ENCODE data around the gene OTUD5.
A peak's percentile ranks its signal among the peaks of the same experiment; 100 is the strongest.
"Not testable (repeated sequence)": the region's sequence is repeated elsewhere in the genome, so short reads cannot be mapped to it uniquely, and the experiment has no call there.

Gene OTUD5

DNA sequence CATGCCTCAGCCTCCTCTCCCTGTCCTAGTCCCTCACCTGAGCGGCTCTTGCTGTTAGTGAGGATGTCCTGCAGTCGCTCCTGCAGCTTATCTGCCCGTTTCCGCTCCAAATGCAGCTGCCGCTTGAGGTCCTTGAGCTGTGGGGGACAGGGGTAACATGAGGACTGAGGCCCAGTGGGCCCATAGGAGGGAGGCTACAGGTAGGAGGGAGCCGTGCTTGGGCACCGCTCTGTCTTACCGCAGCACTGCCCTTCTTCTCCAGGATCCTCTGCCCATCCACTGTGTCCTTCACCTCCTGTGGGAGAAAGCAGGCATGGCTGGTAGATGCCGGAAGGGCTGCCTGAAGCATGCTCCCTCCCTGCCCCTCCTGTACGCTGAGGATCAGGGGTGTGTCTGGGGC is 23.8 kb upstream of the OTUD5 start:
- Mint-ChIP-seq H3K27me3 (no peaks in the 10 kb centered on the region), H3K4me1 (no peaks in the 10 kb centered on the region), H3K4me3 (no peak overlapping the region), H3K36me3 (ENCODE audit: low read depth) (peaks cover 24% of the 10 kb centered on the region), H3K27ac (no peak overlapping the region), H3K9me3 (no peaks in the 10 kb centered on the region)
- ATAC-seq (no peak), DNase-seq (no peak)

DNA sequence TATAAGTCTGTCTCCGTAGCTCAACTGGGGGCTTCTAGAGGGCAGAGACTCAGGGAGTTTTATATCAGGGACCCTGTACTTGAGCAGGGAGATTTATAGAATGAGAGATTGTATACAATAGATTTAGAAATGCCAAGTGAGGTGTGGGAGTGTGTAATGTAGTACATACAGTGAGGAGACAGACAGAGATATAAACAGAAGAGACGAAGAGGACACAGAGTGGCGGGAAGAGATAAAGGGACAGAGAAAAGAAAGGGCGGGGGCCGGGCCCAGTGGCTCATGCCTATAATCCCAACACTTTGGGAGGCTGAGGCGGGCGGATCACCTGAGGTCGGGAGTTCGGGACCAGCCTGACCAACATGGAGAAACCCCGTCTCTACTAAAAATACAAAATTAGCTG is 22.9 kb upstream of the OTUD5 start:
- not testable (repeated sequence) for H3K9me3 Mint-ChIP-seq

GRCh38 chrX:48978226-48978625 is 20.8 kb upstream of the OTUD5 start:
- Mint-ChIP-seq H3K4me3 (no peak overlapping the region), H3K27ac (no peak overlapping the region), H3K36me3 (ENCODE audit: low read depth) (peaks cover 22% of the 10 kb centered on the region), H3K4me1 (peaks cover 2% of the 10 kb centered on the region), H3K27me3 (no peaks in the 10 kb centered on the region), H3K9me3 (no peaks in the 10 kb centered on the region)
- DNase-seq (no peak), ATAC-seq (no peak)

More for the DNA sequence above, 22.9 kb upstream of the OTUD5 start:
- H3K4me1 Mint-ChIP-seq, H3K4me3 Mint-ChIP-seq, H3K27me3 Mint-ChIP-seq, H3K27ac Mint-ChIP-seq, DNase-seq, ATAC-seq: not testable (repeated sequence)
- peaks cover 24% of the 10 kb centered on the region for H3K36me3 Mint-ChIP-seq (ENCODE audit: low read depth)

DNA sequence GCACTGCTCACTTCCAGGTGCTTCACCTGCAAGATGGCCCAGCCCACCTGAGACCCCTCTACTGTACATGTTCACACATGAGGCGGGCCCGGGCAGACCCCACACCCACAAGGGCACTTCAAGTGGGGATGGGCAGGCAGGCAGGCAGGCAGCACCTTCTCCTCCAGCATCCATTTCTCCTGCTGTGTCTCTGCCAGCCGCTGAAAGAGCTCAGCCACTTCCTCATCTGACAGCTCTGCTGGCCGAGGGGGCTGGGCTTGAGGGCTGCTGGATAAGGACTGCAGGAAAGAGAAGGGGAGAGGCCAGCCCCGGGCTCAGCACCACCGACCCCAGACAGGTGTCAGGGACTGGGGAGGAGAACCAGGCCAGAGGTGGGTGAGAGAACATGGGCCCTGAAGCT is 18.7 kb upstream of the OTUD5 start:
- ATAC-seq (no peak), DNase-seq (no peak)
- no peaks in the 10 kb centered on the region for H3K9me3 Mint-ChIP-seq
- peaks cover 17% of the 10 kb centered on the region for H3K4me1 Mint-ChIP-seq
- no peak overlapping the region for H3K27ac Mint-ChIP-seq
- H3K36me3 Mint-ChIP-seq (ENCODE audit: low read depth): peaks cover 25% of the 10 kb centered on the region
- H3K4me3 Mint-ChIP-seq: no peak overlapping the region
- no peaks in the 10 kb centered on the region for H3K27me3 Mint-ChIP-seq

DNA sequence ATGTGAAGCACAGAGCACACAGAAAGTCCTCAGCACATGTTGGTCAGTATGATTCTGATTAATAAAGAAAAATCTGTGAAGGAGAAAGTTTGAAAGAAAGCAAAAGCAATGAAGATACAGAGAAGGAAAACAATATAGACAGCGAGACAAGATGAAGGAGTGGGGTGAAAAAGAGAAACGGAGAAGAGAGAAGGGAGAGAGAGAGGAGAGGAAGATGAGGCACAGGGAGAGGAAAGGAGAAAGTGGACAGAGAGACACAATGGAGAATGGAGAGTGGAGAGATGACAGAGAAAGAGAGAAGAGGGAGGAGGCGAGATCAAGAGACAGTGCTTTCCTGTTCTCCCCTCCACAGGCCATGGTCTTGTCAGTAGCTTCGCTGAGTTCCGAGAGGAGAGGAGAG is 18.1 kb upstream of the OTUD5 start:
- no peak overlapping the region for H3K4me3 Mint-ChIP-seq
- DNase-seq (no peak), ATAC-seq (no peak)
- peaks cover 17% of the 10 kb centered on the region for H3K4me1 Mint-ChIP-seq
- H3K36me3 Mint-ChIP-seq (ENCODE audit: low read depth): peaks cover 23% of the 10 kb centered on the region
- H3K9me3 Mint-ChIP-seq: no peaks in the 10 kb centered on the region
- no peaks in the 10 kb centered on the region for H3K27me3 Mint-ChIP-seq
- H3K27ac Mint-ChIP-seq: no peak overlapping the region

DNA sequence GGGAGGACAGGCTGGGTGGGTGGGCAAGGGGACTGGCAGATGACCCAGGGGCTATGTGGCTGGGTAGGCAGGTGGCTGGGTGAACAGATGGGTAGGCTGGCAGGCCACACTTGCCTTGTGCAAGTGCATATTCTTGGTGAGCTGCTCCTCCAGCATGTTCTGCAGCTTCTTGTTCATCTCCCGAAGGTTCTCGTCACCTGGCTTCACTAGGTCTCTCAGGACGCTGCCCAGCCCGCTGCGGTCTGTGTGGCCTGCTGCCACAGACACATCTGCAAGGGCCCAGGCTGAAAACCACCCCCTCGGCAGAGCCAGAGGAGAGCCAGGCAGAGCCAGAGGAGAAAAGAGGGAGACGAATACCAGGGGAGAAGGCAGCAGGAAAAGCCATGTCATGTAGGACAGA is 17.6 kb upstream of the OTUD5 start:
- Mint-ChIP-seq H3K9me3 (no peaks in the 10 kb centered on the region), H3K36me3 (ENCODE audit: low read depth) (peaks cover 20% of the 10 kb centered on the region), H3K4me3 (no peak overlapping the region), H3K4me1 (peaks cover 17% of the 10 kb centered on the region), H3K27me3 (no peaks in the 10 kb centered on the region), H3K27ac (no peak overlapping the region)
- no peak for ATAC-seq
- DNase-seq: no peak

- no peak overlapping the region for H3K27ac Mint-ChIP-seq
- peaks cover 20% of the 10 kb centered on the region for H3K36me3 Mint-ChIP-seq (ENCODE audit: low read depth)
- no peak overlapping the region for H3K4me3 Mint-ChIP-seq
These were observed 17.2 kb upstream of the OTUD5 start for GRCh38 chrX:48974574-48974973.

GRCh38 chrX:48974033-48974432 is 16.6 kb upstream of the OTUD5 start:
- no peak overlapping the region for H3K27ac Mint-ChIP-seq
- DNase-seq (no peak), ATAC-seq (no peak)
- no peaks in the 10 kb centered on the region for H3K9me3 Mint-ChIP-seq
- H3K27me3 Mint-ChIP-seq: no peaks in the 10 kb centered on the region
- H3K36me3 Mint-ChIP-seq (ENCODE audit: low read depth): peaks cover 20% of the 10 kb centered on the region
- H3K4me1 Mint-ChIP-seq: peaks cover 17% of the 10 kb centered on the region
- H3K4me3 Mint-ChIP-seq: no peak overlapping the region

More at GRCh38 chrX:48974574-48974973, 17.2 kb upstream of the OTUD5 start:
- H3K4me1 Mint-ChIP-seq: peaks cover 17% of the 10 kb centered on the region
- no peaks in the 10 kb centered on the region for H3K9me3 Mint-ChIP-seq
- no peaks in the 10 kb centered on the region for H3K27me3 Mint-ChIP-seq
- ATAC-seq: no peak
- no peak for DNase-seq

DNA sequence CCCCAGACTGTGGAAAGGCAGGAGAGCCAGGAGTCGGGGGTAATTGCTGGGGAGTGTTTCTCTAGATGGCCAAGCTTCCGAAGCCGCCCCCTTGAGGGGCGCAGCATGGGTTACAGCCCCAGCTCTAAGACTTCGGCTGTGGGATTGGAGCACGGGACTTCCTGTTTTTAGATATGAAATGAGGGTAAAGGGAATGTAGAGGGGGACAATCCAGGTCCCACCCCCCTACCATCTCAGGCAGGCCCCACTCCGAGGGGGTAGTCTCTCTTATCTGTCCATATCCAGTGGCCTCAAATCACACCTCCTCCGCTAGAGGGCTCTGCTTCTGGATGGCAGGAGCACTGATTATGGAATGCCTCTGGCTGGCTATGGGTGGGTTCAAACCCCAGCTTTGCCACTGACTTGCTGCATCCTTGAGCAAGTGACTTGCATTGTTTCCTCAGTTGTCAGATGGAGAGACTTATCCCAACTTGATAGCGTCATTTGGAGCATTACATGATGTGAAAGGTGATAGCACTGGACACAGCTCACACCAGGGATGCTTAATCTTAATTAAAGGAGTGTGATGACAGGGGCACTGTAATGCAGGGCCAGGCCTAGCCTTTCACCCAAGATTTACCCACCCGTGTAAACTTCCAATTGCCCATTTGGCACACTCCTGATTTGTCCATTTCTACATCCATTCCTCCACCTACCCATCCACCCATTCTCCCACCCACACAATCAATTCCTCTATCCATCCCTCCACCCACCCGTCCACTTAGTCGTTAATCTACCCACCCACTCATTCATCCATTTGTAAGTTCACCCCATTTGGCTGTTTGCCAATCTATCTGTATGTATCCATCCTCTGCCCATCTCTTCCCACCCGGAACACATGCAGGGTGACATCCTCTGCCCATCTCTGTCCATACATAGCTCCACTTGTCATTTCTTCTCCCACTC is 15.1 kb upstream of the OTUD5 start:
- peaks cover 17% of the 10 kb centered on the region for H3K4me1 Mint-ChIP-seq
- H3K27me3 Mint-ChIP-seq: no peaks in the 10 kb centered on the region
- ATAC-seq: peak; percentile 58
- no peaks in the 10 kb centered on the region for H3K9me3 Mint-ChIP-seq
- DNase-seq: no peak
- no peak overlapping the region for H3K27ac Mint-ChIP-seq
- H3K36me3 Mint-ChIP-seq (ENCODE audit: low read depth): peaks cover 12% of the 10 kb centered on the region
- peak overlapping the region; percentile 34 for H3K4me3 Mint-ChIP-seq

- Mint-ChIP-seq H3K27ac (no peak within 1 kb of the TSS), H3K4me1 (peaks cover 17% of the 10 kb centered on the region), H3K4me3 (peak within 1 kb of the TSS; percentile 34), H3K9me3 (no peaks in the 10 kb centered on the region), H3K36me3 (ENCODE audit: low read depth) (peaks cover 12% of the 10 kb centered on the region), H3K27me3 (no peaks in the 10 kb centered on the region)
- DNase-seq: no peak
- peak; percentile 37 for ATAC-seq
These were observed 14.1 kb upstream of the OTUD5 start, which contains the start of gene KCND1 for GRCh38 chrX:48971249-48972219. KCND1 (minus strand) TSS chrX:48971844; CDS start chrX:48970271, 1,573 bp downstream.

DNA sequence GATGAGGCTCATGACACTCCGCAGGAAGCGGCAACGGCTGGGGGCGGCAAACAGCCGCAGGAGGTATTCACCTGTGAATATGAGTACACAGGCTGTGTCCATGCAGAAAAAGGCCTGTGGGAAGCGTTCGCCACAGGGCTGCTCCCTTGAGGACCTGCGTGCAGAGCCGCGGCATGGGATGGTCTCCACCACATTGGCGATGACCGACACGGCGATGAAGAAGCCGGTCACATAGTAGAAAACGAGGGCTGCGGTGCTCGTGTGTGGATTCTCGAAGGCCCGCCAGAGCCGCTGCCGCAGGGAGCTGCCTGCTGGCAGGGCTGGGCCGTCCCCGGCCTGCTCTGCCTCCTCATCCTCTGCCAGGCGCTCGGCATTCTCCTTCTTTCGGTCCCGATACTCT is 12.1 kb upstream of the OTUD5 start:
- Mint-ChIP-seq H3K27ac (no peak overlapping the region), H3K9me3 (no peaks in the 10 kb centered on the region), H3K27me3 (no peaks in the 10 kb centered on the region), H3K4me3 (no peak overlapping the region), H3K4me1 (peaks cover 17% of the 10 kb centered on the region), H3K36me3 (ENCODE audit: low read depth) (peaks cover 3% of the 10 kb centered on the region)
- ATAC-seq: no peak
- no peak for DNase-seq

DNA sequence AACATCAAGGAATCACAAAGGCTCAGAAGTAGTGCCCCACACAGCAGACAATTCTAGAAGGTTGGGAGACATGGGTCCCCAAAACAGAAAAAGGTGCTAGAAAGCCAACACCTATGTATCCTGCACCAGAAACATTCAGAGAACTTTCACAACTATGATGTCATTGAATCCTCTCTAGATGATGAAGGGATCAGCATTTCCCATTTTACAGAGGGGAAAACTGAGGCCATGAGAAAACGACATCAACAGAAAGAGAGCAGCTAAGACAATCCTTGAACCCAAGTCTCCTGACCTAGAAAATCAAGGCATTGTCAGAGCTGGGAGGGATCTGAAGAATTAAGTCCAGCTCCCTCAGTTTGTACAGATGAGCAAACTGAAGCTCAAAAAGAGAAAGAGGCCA is 11.0 kb upstream of the OTUD5 start:
- Mint-ChIP-seq H3K4me1 (peaks cover 16% of the 10 kb centered on the region), H3K36me3 (ENCODE audit: low read depth) (peaks cover 3% of the 10 kb centered on the region), H3K4me3 (no peak overlapping the region), H3K9me3 (no peaks in the 10 kb centered on the region), H3K27ac (no peak overlapping the region), H3K27me3 (no peaks in the 10 kb centered on the region)
- DNase-seq (no peak), ATAC-seq (no peak)

- H3K4me3 Mint-ChIP-seq: no peak overlapping the region
- H3K27ac Mint-ChIP-seq: no peak overlapping the region
- DNase-seq: no peak
- peaks cover 3% of the 10 kb centered on the region for H3K4me1 Mint-ChIP-seq
- H3K36me3 Mint-ChIP-seq (ENCODE audit: low read depth): no peaks in the 10 kb centered on the region
- ATAC-seq: no peak
- no peaks in the 10 kb centered on the region for H3K9me3 Mint-ChIP-seq
- H3K27me3 Mint-ChIP-seq: no peaks in the 10 kb centered on the region
These were observed 9.6 kb upstream of the OTUD5 start for GRCh38 chrX:48966796-48967579.

DNA sequence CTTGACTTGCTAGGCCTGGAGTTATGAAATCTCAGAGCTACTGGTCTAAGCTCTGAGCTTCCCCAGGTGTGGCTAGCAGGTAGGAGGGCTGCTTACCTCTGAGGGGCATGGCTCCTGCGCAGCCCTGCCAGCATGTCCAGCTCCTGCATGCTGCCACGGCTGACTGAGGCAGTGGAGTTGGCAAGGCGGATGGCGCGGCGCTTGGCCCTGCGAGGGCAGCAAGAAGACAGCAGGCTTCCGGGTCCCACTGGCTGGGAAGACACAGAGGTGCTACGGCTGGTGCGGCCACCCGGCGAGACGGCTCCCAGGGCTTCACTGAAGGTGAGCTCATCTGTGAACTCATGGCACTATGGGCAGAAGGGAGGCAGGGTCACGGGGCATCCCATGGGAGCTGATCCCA is 8.6 kb upstream of the OTUD5 start:
- H3K27me3 Mint-ChIP-seq: no peaks in the 10 kb centered on the region

More for the DNA sequence above, 8.6 kb upstream of the OTUD5 start:
- H3K36me3 Mint-ChIP-seq (ENCODE audit: low read depth): no peaks in the 10 kb centered on the region
- H3K4me3 Mint-ChIP-seq: no peak overlapping the region
- H3K4me1 Mint-ChIP-seq: no peaks in the 10 kb centered on the region
- H3K9me3 Mint-ChIP-seq: no peaks in the 10 kb centered on the region
- no peak overlapping the region for H3K27ac Mint-ChIP-seq
- DNase-seq: no peak
- ATAC-seq: no peak

Data from activated naive CD8-positive, alpha-beta T cell treated with anti-CD3 and anti-CD28 coated beads, Interleukin-2, amount 50 U/mL, for 24 hours (primary cell).